OCI-LY7 (cell line): ENCODE measurements around the gene PHKG2. TPM values are rescaled to one million over a fixed set of nuclear protein-coding genes. Genes with fewer than 3 reads are reported as not detected.

ENCODE experiments used
- BruUV-seq: library from RNA; stranded (reverse); fragments of 400-500 nt; replicated peaks from 2 replicates; lab custom pipeline; 2021; lab: Mats Ljungman, UMichigan
- CTCF ChIA-PET: fragments of 300-600 bp; sonication (Branson Sonifier 250); formaldehyde crosslinking; loops from one replicate; lab custom pipeline; 2022; ENCODE audit warnings: antibody characterized with exemption; ENCODE audit not compliant: unreplicated experiment; lab: Charles Lee
- POLR2A ChIA-PET: fragments of 300-600 bp; sonication (Branson Sonifier 250); formaldehyde crosslinking; loops from one replicate; lab custom pipeline; 2022; ENCODE audit warnings: antibody characterized with exemption; lab: Charles Lee
- DNase-seq: peaks from one replicate; pipeline ENCODE4 v3.0.0-alpha.2; 2015; ENCODE audit warnings: low spot score
- H2AFZ ChIP-seq: fragments of 200-600 bp; sonication (generic), shearing (Covaris generic); 2 replicates; pipeline ENCODE4 v1.6.1; 2014; ENCODE audit warnings: mild to moderate bottlenecking, antibody characterized with exemption, low read length, moderate library complexity
- H3K27ac ChIP-seq: fragments of 200-600 bp; sonication (generic); 2 replicates; pipeline ENCODE4 v1.5.1; 2014; ENCODE audit warnings: mixed run types, low read depth, mild to moderate bottlenecking, moderate library complexity, low read length, inconsistent platforms; ENCODE audit not compliant: poor library complexity, severe bottlenecking
- H3K36me3 ChIP-seq: fragments of 200-600 bp; sonication (generic); 2 replicates; pipeline ENCODE4 v1.6.1; 2014; ENCODE audit warnings: mild to moderate bottlenecking, antibody characterized with exemption, low read length, moderate library complexity, mixed read lengths; ENCODE audit not compliant: insufficient read depth
- H3K4me1 ChIP-seq: fragments of 200-600 bp; sonication (generic); 2 replicates; pipeline ENCODE4 v1.5.1; 2014; ENCODE audit warnings: mild to moderate bottlenecking, low read length; ENCODE audit not compliant: insufficient read depth, poor library complexity, severe bottlenecking
- H3K4me2 ChIP-seq: fragments of 200-600 bp; sonication (generic); 2 replicates; pipeline ENCODE4 v1.6.1; 2014; ENCODE audit warnings: mild to moderate bottlenecking, low read length
- H3K4me3 ChIP-seq: fragments of 200-600 bp; sonication (generic); 2 replicates; pipeline ENCODE4 v1.5.1; 2014; ENCODE audit warnings: mild to moderate bottlenecking, low read depth, low read length; ENCODE audit not compliant: poor library complexity, severe bottlenecking
- H3K79me2 ChIP-seq: fragments of 200-600 bp; sonication (generic); 2 replicates; pipeline ENCODE4 v1.6.1; 2016; ENCODE audit warnings: low read depth, mild to moderate bottlenecking, low read length, moderate library complexity, mixed read lengths; ENCODE audit not compliant: insufficient read depth
- H3K9me2 ChIP-seq: fragments of 200-600 bp; sonication (generic); 2 replicates; pipeline ENCODE4 v1.6.1; 2016; ENCODE audit warnings: mild to moderate bottlenecking, low read length, mixed read lengths; ENCODE audit not compliant: insufficient read depth
- H3K9me3 ChIP-seq: fragments of 200-600 bp; sonication (generic); 2 replicates; pipeline ENCODE4 v1.6.1; 2014; ENCODE audit warnings: mild to moderate bottlenecking, mixed run types, low read length, mixed read lengths
- H4K20me1 ChIP-seq: fragments of 200-600 bp; sonication (generic); 2 replicates; pipeline ENCODE4 v1.6.1; 2014; ENCODE audit warnings: mild to moderate bottlenecking, antibody characterized with exemption, low read length, moderate library complexity, mixed read lengths; ENCODE audit not compliant: insufficient read depth
- EZH2phosphoT487 ChIP-seq: fragments of 200-600 bp; sonication (generic); IDR thresholded peaks from 2 replicates; pipeline ENCODE4 v1.6.1; 2018; ENCODE audit warnings: low read depth, borderline replicate concordance, mild to moderate bottlenecking, mixed run types, antibody characterized with exemption, low read length, moderate library complexity, mixed read lengths
- intact Hi-C: fragments of 100-400 bp; cut with micrococcal nuclease; formaldehyde crosslinking; loops from one replicate; pipeline ENCODE4 v1.10.0; 2022; ENCODE audit not compliant: unreplicated experiment
- total RNA-seq, 2 experiments: library from RNA; depleted of rRNA in 1 of 2; stranded (reverse); fragments of >200 nt in 1 of 2; shearing (Covaris generic) in 1 of 2; gene quantifications; 2 replicates each; pipeline ENCODE4 v1.2.3, GENCODE V29; 2014 to 2022
- TF ChIP-seq, protein P1 (sequence below): fragments of 200-600 bp; sonication (generic); conservative IDR thresholded peaks from 2 replicates; pipeline ENCODE4 v1.5.1; 2014; ENCODE audit warnings: mild to moderate bottlenecking, antibody characterized with exemption, low read length, moderate library complexity, mixed read lengths

Gene PHKG2
- total RNA-seq, 2 experiments from 2014 or later, result 40.5 to 41.9 TPM

DNA sequence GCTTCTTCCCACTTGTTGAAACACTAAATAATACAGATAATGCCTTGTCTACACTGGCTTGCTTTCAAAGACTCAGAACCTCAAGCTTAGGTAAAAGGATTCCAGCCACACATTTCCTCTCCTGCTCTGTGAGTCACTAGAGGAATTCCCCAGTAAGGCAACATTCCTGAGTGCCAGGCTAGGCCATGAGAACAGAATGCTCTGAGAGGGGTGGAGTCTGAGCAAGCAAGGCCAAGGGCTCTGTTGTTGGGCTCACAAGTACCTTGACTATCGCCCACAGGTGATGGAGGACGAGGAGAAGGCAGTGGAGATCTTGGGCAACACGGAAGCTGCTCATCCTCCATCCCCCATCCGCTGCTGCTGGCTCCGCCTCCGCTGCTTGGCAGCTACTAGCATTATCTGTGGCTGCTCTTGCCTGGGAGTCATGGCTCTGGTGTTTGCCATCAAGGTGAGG lies 6.7 kb upstream of the PHKG2 start:
- Histone ChIP-seq H3K36me3 (peaks cover 81% of the 10 kb centered on the region), H3K9me2 (no peaks in the 10 kb centered on the region), H4K20me1 (no peaks in the 10 kb centered on the region), H3K27ac (no peak overlapping the region), H2AFZ (no peak overlapping the region), H3K9me3 (no peaks in the 10 kb centered on the region), H3K79me2 (no peaks in the 10 kb centered on the region), H3K4me1 (no peaks in the 10 kb centered on the region), H3K4me3 (no peak overlapping the region), H3K4me2 (no peak overlapping the region)
- ChIA-PET CTCF (no interaction called here), POLR2A (interaction anchor here (0.6 kb wide), 1 partner anchor 702 kb away, joined by 6 read pairs; no protein-coding TSS in a partner anchor)
- TF ChIP-seq, protein P1, sequence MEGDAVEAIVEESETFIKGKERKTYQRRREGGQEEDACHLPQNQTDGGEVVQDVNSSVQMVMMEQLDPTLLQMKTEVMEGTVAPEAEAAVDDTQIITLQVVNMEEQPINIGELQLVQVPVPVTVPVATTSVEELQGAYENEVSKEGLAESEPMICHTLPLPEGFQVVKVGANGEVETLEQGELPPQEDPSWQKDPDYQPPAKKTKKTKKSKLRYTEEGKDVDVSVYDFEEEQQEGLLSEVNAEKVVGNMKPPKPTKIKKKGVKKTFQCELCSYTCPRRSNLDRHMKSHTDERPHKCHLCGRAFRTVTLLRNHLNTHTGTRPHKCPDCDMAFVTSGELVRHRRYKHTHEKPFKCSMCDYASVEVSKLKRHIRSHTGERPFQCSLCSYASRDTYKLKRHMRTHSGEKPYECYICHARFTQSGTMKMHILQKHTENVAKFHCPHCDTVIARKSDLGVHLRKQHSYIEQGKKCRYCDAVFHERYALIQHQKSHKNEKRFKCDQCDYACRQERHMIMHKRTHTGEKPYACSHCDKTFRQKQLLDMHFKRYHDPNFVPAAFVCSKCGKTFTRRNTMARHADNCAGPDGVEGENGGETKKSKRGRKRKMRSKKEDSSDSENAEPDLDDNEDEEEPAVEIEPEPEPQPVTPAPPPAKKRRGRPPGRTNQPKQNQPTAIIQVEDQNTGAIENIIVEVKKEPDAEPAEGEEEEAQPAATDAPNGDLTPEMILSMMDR, result no peak
- TF ChIP-seq EZH2phosphoT487, result no peak
- no peak for DNase-seq
- BruUV-seq, result no TSS peak
- intact Hi-C loops, result no loop called here

DNA sequence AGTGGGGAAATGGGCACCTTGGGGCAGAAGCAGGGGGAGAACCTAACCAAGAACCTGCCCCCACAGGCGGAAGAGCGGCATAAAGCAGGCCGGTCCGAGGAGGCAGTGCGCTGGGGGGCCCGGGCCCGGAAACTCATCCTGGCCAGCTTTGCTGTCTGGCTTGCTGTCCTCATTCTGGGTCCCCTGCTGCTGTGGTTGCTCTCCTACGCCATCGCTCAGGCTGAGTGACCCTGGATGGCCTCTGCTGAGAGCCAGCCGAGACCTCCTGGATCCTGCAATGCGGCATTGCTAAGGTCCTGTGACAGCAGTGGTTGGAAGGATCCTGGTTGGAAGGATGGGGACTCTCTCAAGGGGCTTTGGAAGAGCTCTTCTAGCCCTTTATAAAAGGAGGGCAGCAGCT lies 4.5 kb upstream of the PHKG2 start:
- Histone ChIP-seq H3K79me2 (no peaks in the 10 kb centered on the region), H3K4me2 (no peak overlapping the region), H3K4me3 (no peak overlapping the region), H3K9me3 (no peaks in the 10 kb centered on the region), H4K20me1 (no peaks in the 10 kb centered on the region), H3K27ac (no peak overlapping the region), H3K4me1 (peaks cover 6% of the 10 kb centered on the region), H3K9me2 (no peaks in the 10 kb centered on the region), H3K36me3 (peaks cover 59% of the 10 kb centered on the region), H2AFZ (no peak overlapping the region)
- no peak for DNase-seq
- ChIA-PET CTCF (no interaction called here), POLR2A (interaction anchor here (0.8 kb wide), 1 partner anchor 16 kb away, joined by 3 read pairs; no protein-coding TSS in a partner anchor)
- intact Hi-C loops, result no loop called here
- no peak for TF ChIP-seq EZH2phosphoT487
- TF ChIP-seq, protein P1, result no peak
- no TSS peak for BruUV-seq

DNA sequence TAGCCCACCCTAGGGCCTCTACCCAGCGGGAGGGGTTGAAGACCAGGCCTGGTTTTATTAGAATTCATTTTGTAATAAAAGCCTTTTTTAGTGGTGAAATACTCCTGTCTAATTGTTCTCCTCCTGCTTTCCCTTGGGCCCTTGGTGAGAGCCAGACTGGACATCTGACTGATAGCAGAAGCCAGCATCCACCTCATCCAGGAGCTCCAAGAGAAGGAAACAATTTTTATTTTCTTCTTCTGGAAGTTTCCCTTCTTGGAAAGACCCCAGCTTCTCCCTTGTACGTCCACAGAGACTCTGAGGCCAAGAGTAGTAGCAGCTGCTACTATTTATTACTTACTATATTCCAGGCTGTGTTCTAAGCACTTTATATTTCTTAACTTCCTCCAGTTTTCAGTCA lies 4.0 kb upstream of the PHKG2 start:
- BruUV-seq, result no TSS peak
- ChIA-PET CTCF (no interaction called here), POLR2A (interaction anchor here (0.8 kb wide), 1 partner anchor 16 kb away, joined by 3 read pairs; no protein-coding TSS in a partner anchor)
- no peaks in the 10 kb centered on the region; the same call in 1 of the 2 replicates for H3K79me2 ChIP-seq
- H3K9me3 ChIP-seq, result no peaks in the 10 kb centered on the region
- no peaks in the 10 kb centered on the region for H4K20me1 ChIP-seq
- H3K4me3 ChIP-seq, result no peak overlapping the region
- TF ChIP-seq, protein P1, result no peak
- no peak for TF ChIP-seq EZH2phosphoT487
- no peak overlapping the region for H2AFZ ChIP-seq
- H3K9me2 ChIP-seq, result no peaks in the 10 kb centered on the region
- H3K4me2 ChIP-seq, result no peak overlapping the region
- DNase-seq, result no peak
- peaks cover 54% of the 10 kb centered on the region for H3K36me3 ChIP-seq
- intact Hi-C loops, result no loop called here
- no peak overlapping the region for H3K27ac ChIP-seq
- H3K4me1 ChIP-seq, result peaks cover 7% of the 10 kb centered on the region
